Stomach (tissue), 9 donors: ENCODE data around the gene DXO. TPM values are rescaled to one million over a fixed set of nuclear protein-coding genes. Genes with fewer than 3 reads are reported as not detected.

Source experiments
- DNase-seq, 2 donors: peaks; one replicate each; pipeline versions ENCODE4 v3.0.0 to v3.0.0-alpha.2; 2013 to 2019
- H3K27ac ChIP-seq, 5 donors: fragments of 200-600 bp in 4 of 5; sonication (generic) in 4 of 5; one replicate each; pipeline ENCODE4 v1.5.1; 2013 to 2019; ENCODE audit warnings: mild to moderate bottlenecking in 1 of 5, moderate library complexity in 1 of 5
- H3K27me3 ChIP-seq, 3 donors: fragments of 200-600 bp; sonication (generic); one replicate each; pipeline ENCODE4 v1.5.1; 2017 to 2019; ENCODE audit warnings: mixed run types in 1 of 3
- H3K36me3 ChIP-seq, 4 donors: fragments of 200-600 bp; sonication (generic); 1 replicate in 3 of 4; 2 replicates in 1 of 4; pipeline ENCODE4 v1.5.1; 2016 to 2019
- H3K4me1 ChIP-seq, 4 donors: fragments of 200-600 bp; sonication (generic); one replicate each; pipeline ENCODE4 v1.5.1; 2016 to 2019
- H3K4me3 ChIP-seq, 4 donors: fragments of 200-600 bp; sonication (generic) in 3 of 4; one replicate each; pipeline ENCODE4 v1.5.1; 2016 to 2019; ENCODE audit warnings: mild to moderate bottlenecking in 1 of 4
- H3K9me3 ChIP-seq, 4 donors: fragments of 200-600 bp; sonication (generic); one replicate each; pipeline ENCODE4 v1.5.1; 2016 to 2019
- CTCF ChIP-seq, 7 experiments: fragments of 450-650 bp in 4 of 7; fragments of 200-600 bp in 3 of 7; sonication (generic) in 3 of 7; IDR thresholded peaks; one replicate each; pipeline ENCODE4 v1.5.1; 2016 to 2019; ENCODE audit warnings: antibody characterized with exemption in 7 of 7, control low read depth in 2 of 7, mild to moderate bottlenecking in 1 of 7
- EP300 ChIP-seq: sonication (generic); formaldehyde crosslinking; IDR thresholded peaks from one replicate; pipeline ENCODE4 v1.6.1; 2017; ENCODE audit warnings: antibody characterized with exemption
- POLR2A ChIP-seq, 4 donors: fragments of 450-650 bp; IDR thresholded peaks; one replicate each; pipeline ENCODE4 v1.6.1; 2016; ENCODE audit warnings: antibody characterized with exemption in 4 of 4, control low read depth in 2 of 4, mild to moderate bottlenecking in 1 of 4, moderate library complexity in 1 of 4
- POLR2AphosphoS5 ChIP-seq, 3 donors: sonication (generic); formaldehyde crosslinking; IDR thresholded peaks; one replicate each; pipeline ENCODE4 v1.6.1; 2016; ENCODE audit warnings: antibody characterized with exemption in 3 of 3
- WGBS, 5 donors: extraction: QIAGEN DNeasy Blood & Tissue Kit in 3 of 5; methylation state at CpG; one replicate each; pipeline versions ENCODE4 v1.1.5 to v1.1.7; 2013 to 2018; 5-methylcytosine and 5-hydroxymethylcytosine counted together
- intact Hi-C: fragments of 100-400 bp; cut with DNase I; formaldehyde crosslinking; loops from one replicate; pipeline ENCODE4 v1.15.1; 2023; ENCODE audit warnings: low total_unique reads
- polyA plus RNA-seq, 3 donors: library from polyadenylated mRNA; stranded (reverse); fragments of 200-250 nt; gene quantifications; one replicate each; pipeline ENCODE4 v1.2.3, GENCODE V29; 2013
- total RNA-seq, 5 donors: library from RNA; depleted of rRNA; stranded (reverse); fragments of >200 nt; gene quantifications; one replicate each; pipeline versions ENCODE4 v1.1.0 to v1.2.3, GENCODE V29; 2014 to 2016
- donor health status: healthy with polysubstance abuse.
- donor health status: Bipolar disorder and iron deficiency.
- donor health status: healthy.

DXO gene
- total and polyA plus RNA-seq, 8 donors = 4.1 to 65.8 (median 19.0) TPM

- no peak overlapping the region for H3K27ac ChIP-seq
- H3K9me3 ChIP-seq = no peaks in the 10 kb centered on the region
- H3K4me1 ChIP-seq = peaks cover 17 to 31% (median 21%) of the 10 kb centered on the region in 4 donors
- no peak overlapping the region for H3K4me3 ChIP-seq
- no peak for TF ChIP-seq POLR2A (IDR thresholded peaks at IDR 0.05)
- TF ChIP-seq CTCF (IDR thresholded peaks at IDR 0.05) = no peak
- no peak for TF ChIP-seq EP300
- TF ChIP-seq POLR2AphosphoS5 (IDR thresholded peaks at IDR 0.05) = no peak
- 80 to 87% (median 85%) methylated on average over 10 of the region's 10 CpGs for WGBS, 5 donors
- no peaks in the 10 kb centered on the region for H3K27me3 ChIP-seq
- peaks cover 69 to 87% (median 84%) of the 10 kb centered on the region in 4 donors for H3K36me3 ChIP-seq
- intact Hi-C loops = no loop called here
- DNase-seq = no peak
Observed at GRCh38 chr6:31966997-31967925, 4.7 kb downstream of the DXO start.

- peaks cover 16 to 29% (median 20%) of the 10 kb centered on the region in 4 donors for H3K4me1 ChIP-seq
- H3K4me3 ChIP-seq = no peak overlapping the region
- intact Hi-C loops = no loop called here
- H3K27ac ChIP-seq = no peak overlapping the region
- no peaks in the 10 kb centered on the region for H3K27me3 ChIP-seq
- no peak for TF ChIP-seq EP300
- TF ChIP-seq POLR2A (IDR thresholded peaks at IDR 0.05) = no peak
- TF ChIP-seq CTCF (IDR thresholded peaks at IDR 0.05) = no peak
- no peak for TF ChIP-seq POLR2AphosphoS5 (IDR thresholded peaks at IDR 0.05)
- H3K9me3 ChIP-seq = no peaks in the 10 kb centered on the region
- no peak for DNase-seq
- H3K36me3 ChIP-seq = peaks cover 77 to 94% (median 92%) of the 10 kb centered on the region in 4 donors
- 80 to 89% (median 86%) methylated on average over 7 of the region's 7 CpGs for WGBS, 5 donors
Observed at GRCh38 chr6:31966506-31966905, 5.4 kb downstream of the DXO start.

GRCh38 chr6:31965700-31966099, 6.2 kb downstream of the DXO start:
- WGBS, 5 donors = 52 to 83% (median 67%) methylated on average over 13 of the region's 13 CpGs
- H3K4me3 ChIP-seq = no peak overlapping the region
- intact Hi-C loops = no loop called here
- peaks cover 8 to 21% (median 12%) of the 10 kb centered on the region in 4 donors for H3K4me1 ChIP-seq
- no peak for DNase-seq
- H3K27me3 ChIP-seq = no peaks in the 10 kb centered on the region
- H3K36me3 ChIP-seq = peaks cover 85 to 100% (median 99%) of the 10 kb centered on the region in 4 donors
- H3K27ac ChIP-seq = no peak overlapping the region
- no peaks in the 10 kb centered on the region for H3K9me3 ChIP-seq
- no peak for TF ChIP-seq EP300
- no peak for TF ChIP-seq POLR2AphosphoS5 (IDR thresholded peaks at IDR 0.05)
- TF ChIP-seq POLR2A (IDR thresholded peaks at IDR 0.05) = no peak
- TF ChIP-seq CTCF (IDR thresholded peaks at IDR 0.05) = no peak

- H3K36me3 ChIP-seq = peaks cover 76 to 90% (median 89%) of the 10 kb centered on the region in 4 donors
- H3K27ac ChIP-seq = no peak overlapping the region
- no peak for DNase-seq
- intact Hi-C loops = no loop called here
- peaks cover 8 to 19% (median 15%) of the 10 kb centered on the region in 4 donors for H3K4me1 ChIP-seq
- H3K9me3 ChIP-seq = no peaks in the 10 kb centered on the region
- TF ChIP-seq EP300 (no peak), CTCF (IDR thresholded peaks at IDR 0.05) (no peak), POLR2AphosphoS5 (IDR thresholded peaks at IDR 0.05) (no peak), POLR2A (IDR thresholded peaks at IDR 0.05) (no peak)
- no peak overlapping the region for H3K4me3 ChIP-seq
- 89 to 96% (median 94%) methylated on average over 17 to 19 of the region's 19 CpGs for WGBS, 5 donors
- H3K27me3 ChIP-seq = no peaks in the 10 kb centered on the region
Observed at GRCh38 chr6:31963921-31964320, 8.0 kb downstream of the DXO start.
